RPMI8226 (cell line): ENCODE data around the gene CNNM4.

Experiments used
- DNase-seq: peaks from one replicate; pipeline ENCODE4 v3.0.0-alpha.2; 2015

CNNM4 gene

DNA sequence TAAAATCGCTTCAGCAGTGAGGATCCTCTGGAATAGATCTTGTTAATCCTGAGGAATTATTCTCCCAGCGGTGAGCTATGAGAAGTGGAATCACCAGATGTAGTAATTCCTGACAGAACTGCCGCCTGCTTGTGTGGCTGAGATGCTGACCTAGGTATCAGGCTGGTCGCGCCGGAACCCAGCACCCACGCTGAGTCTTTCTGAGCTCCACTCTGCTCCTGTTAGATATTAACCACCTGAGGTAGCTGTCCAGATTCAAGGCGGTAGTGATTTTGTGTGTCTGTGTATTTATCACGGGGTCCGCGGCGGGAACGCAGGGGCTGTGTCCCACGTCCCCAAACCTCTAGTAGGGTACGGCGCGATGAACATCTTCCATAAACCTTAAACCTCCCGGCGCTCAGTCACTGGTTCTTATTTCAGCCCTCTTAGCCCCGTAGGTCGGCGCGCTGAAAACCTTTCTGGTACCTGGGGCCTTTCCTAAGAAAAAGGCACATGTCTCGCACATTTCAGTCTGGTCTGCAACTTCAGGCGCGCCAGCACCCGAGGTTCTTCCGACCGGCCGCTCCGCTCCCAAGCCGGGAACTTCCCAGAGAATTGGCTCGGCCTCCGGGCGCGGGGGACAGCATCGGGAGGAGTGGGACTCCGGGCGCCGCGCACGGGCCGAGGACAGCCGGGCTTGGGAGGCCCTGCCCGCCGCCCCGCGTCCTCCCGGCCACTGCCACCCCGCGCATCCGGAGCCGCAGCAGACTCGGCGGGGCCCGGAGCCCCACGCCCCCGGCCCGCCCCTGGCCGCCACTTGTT is 54.8 kb downstream of the CNNM4 start:
- DNase-seq: peak; percentile 58

DNA sequence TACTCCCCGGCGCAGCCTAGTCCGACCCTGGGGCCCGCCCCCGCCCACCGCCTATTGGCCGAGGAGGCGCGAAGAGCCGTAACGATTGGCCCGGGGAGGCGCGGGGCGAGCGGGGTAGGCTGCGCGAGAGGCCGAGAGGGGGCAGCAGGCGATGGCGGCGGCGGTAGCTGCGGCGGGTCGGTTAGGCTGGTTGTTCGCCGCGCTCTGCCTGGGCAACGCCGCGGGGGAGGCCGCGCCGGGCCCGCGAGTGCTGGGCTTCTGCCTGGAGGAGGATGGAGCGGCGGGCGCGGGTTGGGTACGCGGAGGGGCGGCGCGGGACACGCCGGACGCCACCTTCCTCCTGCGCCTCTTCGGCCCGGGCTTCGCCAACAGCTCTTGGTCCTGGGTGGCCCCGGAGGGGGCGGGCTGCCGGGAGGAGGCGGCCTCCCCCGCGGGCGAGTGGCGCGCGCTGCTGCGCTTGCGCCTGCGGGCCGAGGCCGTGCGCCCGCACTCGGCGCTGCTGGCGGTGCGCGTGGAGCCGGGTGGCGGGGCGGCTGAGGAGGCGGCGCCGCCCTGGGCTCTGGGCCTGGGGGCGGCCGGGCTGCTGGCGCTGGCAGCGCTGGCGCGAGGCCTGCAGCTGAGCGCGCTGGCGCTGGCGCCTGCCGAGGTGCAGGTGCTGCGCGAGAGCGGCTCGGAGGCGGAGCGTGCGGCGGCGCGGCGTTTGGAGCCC is 55.6 kb downstream of the CNNM4 start, which contains the start of gene CNNM3:
CNNM3 (plus strand) TSS at position 142 of the 709 bp plus-strand sequence; CDS start at position 152, 10 bp downstream.
- peak; percentile 96 for DNase-seq

DNA sequence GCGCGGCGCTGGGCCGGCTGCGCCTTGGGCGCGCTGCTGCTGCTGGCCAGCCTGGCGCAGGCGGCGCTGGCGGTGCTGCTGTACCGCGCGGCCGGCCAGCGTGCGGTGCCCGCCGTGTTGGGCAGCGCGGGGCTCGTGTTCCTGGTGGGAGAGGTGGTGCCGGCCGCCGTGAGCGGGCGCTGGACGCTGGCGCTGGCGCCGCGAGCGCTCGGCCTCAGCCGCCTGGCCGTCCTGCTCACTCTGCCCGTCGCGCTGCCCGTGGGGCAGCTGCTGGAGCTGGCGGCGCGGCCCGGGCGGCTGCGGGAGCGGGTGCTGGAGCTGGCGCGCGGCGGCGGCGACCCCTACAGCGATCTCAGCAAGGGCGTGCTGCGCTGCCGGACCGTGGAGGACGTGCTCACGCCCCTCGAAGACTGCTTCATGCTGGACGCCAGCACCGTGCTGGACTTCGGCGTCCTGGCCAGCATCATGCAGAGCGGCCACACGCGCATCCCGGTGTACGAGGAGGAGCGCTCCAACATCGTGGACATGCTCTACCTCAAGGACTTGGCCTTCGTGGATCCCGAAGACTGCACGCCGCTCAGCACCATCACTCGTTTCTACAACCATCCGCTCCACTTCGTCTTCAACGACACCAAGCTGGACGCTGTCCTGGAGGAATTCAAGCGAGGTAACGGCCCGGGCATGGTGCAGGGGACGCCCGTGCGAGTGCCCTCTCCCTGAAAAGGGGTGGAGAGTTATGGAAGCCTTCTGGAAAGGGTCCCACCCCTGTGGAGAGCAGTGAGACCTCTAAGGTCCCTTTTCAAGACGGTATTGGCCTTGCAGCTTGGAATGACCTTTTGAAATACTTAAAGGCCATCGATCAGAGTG is 56.4 kb downstream of the CNNM4 start:
- DNase-seq: peak; percentile 26

DNA sequence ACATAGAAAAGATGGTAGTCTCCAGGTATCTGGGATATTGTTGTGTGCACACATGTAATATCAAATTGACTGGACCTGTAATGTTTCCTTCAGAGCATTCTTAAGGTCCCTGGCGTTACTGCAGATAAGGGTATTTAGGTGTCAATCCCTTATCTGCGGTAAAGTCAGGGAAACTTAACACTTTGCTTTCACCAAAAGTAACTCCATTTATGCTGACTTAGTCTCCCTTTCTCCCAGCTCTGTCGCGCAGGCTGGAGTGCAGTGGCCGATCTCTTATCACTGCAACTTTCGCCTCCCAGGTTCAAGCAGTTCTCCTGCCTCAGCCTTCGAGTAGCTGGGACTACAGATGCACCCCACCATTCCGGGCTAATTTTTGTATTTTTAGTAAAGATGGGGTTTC is 57.2 kb downstream of the CNNM4 start:
- no peak for DNase-seq

DNA sequence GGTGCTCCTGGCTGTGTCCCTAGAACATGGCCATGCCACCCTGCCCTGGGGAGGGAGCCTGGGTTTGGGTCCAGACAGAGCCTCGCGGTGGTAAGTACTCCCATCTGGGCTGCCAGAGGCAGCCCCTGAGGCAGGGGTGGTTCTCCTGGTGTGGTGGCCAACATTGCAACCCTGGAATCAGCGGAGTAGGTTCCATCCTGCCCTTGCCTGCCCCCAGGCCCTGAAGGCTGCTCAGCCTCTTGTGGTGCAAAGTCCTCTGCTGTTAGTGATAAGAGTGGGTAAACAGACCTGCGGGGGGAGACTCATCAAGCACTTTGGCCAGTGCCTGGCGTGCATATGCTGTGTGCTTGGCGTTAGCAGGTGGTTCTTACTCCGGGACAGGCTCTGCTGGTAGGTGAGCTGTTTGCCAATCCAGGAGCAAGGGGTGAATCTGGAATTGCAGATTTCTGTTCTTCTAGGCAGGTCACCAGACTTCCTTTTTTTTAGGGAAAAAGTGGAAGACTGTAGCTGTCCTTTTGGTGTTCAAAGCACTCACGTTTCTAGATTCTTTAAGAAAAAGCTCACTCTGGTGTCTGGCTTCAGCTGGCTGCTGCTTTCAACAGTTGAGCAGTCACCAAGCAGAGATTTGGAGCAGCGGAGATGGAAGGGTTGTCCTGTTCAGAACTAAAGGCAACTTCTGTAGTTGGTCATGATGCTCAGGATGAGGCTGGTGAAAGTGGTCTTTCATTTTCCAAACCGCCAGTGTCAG is 58.6 kb downstream of the CNNM4 start:
- DNase-seq: no peak

DNA sequence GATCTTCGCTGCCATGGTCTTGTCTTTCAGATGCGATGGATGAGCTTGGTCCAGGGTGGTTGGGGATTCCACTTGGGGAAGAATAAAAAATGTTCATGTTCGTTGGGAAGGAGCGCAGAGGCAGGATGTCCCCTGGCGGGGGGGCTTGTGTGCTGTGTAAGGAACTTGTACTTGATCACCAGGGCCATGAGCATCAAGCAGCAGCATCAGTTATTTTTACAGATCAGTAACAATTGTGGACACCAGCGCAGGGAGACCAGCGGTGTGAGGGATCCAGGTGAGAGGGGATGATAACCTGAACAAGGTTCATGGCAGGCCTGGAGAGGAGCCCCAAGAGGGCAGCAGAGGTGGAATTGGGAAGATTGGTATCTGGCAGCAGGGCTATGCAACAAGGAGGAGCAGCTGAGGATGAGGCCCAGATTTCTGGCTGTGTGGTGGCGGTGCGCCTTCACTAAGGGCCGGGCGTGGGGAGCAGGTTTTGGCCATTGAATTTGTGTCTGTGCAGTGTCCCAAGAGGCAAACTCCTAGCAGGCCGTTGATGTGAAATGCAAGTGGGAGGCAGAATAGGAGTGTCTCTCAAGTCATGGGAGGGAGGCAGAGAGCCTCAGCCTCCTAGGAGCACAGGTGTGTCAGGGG is 59.3 kb downstream of the CNNM4 start:
- DNase-seq: no peak

DNA sequence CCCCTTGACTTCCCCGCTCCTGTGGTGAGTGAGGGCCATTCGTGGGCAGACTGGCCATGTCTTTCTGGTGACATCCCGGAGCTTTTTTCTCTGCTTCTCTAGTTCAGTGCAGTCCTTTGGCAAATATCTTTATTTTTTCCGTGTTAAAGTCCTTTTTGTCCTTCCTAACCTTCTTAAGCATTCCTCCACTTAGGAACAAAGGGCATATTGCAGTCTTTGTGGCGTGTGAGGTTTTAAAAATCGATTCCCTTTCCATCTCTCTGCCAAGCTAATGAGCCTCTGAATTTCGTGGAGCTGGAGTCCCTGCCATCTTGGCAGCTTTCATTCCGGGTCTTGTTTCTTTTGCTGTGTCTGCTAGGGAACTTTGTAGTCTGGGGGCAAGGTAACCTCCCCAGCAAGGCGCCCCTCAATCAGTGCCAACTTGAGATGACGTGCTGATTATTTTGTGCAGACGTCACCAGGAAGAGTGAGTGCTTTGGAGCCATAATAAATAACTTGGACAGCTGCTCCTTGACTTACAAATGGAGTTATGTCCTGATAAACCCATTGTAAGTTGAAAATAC is 60.5 kb downstream of the CNNM4 start:
- DNase-seq: no peak

DNA sequence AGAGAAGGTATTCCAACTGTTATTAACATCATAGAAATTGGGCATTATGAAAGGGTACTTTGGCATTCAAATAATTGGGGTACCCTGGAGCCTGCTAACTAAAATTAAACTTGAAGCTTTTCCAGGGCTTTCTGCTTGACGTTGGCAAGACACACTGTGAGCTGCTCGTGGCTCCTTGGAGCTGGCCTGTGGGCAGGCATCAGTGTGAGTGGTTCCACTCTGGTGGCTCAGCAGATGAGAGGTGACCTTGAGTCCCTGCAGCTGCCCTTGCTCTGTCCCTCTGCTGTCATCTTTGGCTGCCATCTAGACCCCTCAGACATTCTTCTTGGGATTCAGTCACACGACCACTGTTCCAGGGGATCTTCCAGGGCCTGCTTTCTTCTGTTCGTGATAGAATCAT is 62.1 kb downstream of the CNNM4 start:
- DNase-seq: no peak

DNA sequence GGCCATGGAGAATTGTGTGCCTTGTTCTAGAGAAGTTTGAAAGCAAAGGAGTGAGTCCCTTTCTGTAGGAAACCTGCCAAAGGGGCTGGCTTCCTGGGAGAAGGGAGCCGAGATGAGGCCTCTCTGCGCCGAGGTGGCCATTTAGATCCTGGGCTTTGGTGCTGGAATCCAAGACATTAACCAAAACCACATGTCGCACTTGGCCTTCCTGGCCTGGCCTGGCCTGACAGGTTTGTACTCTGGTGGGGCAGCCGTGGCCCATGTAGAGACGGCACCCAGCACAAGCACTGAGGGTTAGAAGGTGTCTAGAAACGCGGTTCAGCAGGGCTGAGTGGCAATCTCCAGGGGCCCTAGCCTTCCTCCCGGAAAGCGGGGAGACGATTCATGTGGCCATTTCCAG is 62.5 kb downstream of the CNNM4 start:
- no peak for DNase-seq

DNA sequence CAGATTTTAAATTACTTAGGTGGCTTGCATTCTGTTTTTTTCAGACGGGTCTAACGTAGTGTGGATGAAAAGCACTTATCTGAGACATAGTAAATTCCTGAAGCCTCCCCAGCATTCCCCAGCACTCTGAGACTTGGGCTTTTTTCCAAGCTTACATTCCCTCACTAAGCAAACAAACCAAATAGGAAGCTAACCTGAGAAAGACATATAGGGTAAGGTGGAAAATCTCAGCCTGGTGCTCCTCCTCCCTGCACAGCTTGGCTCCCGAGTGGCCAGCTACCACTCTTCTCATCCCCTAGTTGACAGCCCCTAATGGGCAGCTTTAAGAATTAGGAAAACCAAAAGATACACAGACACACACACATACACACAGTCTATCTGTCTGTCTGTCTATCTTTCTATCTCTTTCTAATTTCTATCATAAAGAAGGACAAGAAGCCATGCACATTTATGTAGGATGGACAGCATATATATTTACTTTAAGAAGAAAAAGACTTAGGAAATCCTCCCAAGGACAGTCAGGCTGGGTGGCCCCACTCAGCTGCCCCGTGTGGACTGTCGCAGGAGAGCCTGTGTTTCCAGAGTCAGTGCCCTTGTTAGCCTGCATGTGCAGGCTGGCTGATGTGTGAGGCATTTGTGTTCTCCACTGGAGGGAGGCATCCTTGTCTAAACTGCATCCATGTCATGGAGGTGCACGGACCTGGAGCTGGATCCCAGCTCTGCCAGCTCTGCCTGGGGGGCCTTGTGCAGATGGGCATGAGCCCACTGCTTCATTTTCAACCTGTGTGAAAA is 63.6 kb downstream of the CNNM4 start:
- no peak for DNase-seq

DNA sequence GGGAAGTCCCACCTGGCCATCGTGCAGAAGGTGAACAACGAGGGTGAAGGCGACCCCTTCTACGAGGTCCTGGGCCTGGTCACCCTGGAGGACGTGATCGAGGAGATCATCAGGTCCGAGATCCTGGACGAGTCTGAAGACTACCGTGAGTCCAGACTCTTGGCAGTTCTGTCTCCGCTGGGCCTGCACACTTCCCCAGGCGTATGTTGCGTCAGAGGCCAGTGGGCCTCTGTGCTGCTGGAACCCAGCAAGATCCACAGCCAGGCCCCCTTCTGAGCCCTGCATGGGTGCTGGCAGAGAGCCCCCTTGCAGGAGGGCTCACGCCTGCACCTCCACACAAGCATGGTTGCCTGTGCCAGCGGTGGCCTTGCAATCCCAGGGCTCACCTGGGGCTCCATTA is 64.4 kb downstream of the CNNM4 start:
- DNase-seq: no peak

DNA sequence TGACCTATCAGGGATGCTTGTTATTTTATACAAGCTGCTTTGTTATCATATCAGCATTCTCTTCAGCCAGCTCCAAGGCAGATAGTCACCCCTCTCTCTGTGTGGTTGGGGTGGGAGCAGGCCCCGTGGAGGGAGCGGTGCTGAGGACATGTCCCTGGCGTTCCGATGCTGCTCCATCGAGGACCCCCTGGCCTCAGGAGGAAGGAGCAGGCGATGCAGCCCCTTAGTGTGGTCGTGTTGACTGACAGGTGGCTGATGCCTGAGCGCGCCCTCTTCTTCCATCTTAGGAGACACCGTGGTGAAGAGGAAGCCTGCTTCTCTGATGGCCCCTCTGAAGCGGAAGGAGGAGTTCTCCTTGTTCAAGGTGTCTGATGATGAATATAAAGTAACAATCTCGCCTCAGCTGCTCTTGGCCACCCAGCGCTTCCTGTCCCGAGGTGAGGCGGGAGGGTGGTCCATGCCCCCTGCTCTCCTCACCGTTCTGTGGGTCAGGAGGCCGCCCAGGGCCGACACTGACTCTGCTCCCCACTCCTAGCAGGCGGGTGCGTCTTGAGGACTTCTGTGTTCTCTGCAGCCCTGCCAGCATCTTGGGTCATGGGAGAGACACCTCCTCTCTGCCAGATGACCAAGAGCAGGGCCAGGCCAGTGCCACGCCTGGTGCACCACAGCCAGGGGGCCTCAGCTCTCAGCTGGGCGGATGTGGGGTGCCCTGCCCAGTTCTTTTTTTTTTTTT is 66.0 kb downstream of the CNNM4 start:
- DNase-seq: no peak

DNA sequence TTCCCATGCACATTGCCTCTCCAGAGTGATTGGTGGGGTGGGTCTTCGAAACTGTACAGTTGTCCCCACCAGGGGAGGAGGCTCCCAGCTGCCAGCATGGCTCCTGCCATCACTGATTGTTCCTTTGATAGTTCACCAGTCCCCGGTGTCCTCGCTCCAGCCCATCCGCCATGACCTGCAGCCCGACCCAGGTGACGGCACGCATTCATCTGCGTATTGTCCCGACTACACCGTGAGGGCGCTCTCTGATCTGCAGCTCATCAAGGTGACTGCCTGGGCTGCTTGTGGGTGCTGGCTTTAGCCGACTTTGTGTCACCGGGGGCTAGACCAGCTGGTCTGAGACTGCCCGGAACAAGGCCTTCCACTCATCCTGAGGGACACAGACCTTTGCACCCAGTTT is 67.7 kb downstream of the CNNM4 start:
- DNase-seq: no peak

DNA sequence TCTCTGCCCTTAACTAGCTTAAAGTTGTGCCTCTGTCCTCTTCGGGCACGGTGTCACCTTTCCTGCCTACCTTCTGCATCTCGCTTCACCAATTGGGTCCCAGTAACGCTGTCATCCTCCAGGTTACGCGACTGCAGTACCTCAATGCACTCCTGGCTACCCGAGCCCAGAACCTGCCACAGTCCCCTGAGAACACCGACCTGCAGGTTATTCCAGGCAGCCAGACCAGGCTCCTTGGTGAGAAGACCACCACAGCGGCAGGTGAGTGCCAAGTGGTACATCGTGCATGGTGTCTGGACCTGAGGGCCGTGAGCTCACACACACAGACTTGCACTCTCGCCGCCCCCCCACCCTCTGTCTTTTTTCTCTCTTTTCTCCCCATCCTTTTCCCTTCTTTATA is 68.2 kb downstream of the CNNM4 start:
- DNase-seq: no peak

DNA sequence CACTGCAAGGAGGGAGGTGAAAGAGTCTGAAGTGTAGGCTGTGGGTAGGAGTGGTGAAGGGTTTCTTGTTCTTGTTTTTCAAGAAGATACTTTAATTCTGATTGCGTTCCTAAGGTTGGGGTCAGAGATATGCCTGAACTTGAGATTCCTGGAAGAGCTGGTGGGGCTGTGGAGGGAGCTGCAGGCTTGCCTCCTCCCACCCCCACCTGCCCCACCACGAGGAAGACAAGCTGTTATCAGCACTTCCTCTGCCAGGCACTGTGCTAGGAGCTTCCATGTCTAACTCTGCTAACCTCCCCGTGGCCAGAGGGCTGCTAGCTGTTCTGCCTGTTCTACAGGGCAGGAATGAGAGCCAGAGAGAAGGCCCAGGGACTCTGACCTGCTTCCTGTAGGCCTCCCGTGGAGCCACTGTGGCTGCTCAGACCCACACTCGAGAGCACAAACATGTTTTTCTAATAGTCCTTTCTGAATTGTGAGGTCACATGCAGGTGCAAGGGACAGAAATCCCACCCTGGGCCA is 69.4 kb downstream of the CNNM4 start:
- no peak for DNase-seq

DNA sequence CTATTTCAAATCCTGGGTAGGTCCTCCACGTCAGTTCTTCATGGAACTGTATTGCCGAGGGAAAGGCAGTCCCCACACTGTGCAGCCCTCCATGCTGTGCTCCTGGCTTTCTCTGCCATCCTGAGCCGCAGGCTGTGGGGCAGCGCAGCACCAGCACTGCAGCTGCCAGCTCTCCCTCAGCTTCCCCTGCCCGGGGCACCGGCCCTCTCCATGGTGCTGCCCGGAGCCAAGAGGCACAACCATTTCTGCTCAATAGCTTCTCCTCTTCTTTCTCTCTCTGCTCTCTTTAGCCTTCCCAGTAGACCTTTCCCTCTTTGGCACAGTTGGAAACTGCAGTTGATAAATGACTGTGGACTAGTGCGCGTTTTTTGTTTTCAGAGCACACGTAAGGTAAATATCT is 71.0 kb downstream of the CNNM4 start:
- no peak for DNase-seq

DNA sequence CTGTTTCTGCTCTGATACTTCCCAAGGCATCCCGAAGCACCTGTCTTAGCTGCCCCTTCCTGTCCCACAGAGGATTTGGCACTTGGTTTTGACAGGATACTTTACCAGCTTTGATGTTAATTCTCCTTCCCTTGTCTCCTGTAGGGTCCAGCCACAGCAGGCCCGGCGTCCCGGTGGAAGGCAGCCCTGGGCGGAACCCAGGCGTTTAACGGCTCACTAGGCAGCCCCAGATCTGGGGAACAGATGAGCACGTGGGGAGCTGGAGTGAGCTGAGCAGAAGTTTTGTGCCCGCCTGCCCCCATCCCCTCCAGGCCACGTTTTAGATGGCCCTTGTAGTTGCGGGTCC is 71.7 kb downstream of the CNNM4 start:
- no peak for DNase-seq

DNA sequence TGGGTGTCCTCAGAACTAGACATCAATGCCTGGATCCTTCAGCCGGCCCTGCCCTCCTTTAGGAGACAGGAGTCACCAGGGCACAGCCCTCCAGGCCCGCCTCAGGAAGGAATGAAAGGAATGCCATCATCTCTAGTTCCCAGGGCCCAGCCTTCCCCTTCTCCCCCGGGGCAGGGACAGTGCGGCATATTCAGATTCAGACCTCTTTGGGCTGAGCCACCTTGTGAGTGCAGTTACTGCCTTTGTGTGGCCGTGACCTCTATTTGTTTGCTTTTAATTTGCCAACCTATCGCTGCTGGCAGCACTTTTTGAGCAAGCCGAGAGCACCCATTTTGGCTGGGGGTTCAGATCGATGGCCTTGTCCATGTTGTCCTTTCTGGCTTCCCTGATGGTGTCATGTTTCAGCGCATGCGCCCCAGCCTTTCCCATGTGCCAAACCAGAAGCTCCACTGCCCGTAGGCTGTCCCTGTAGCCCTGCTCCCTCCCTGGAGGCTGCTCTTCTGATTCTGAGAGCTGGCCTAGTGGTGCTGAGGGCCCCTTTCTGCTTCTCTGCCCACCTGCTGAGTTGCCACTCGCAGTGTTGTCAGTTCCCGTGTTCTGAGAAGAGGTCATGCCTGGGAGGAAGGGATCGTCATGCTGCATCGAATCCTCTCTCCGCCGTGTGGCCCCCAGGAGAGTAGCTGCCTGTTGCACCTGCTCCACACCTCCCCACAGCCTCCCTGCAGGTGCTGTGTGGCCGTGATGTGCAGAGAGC is 72.2 kb downstream of the CNNM4 start:
- no peak for DNase-seq

DNA sequence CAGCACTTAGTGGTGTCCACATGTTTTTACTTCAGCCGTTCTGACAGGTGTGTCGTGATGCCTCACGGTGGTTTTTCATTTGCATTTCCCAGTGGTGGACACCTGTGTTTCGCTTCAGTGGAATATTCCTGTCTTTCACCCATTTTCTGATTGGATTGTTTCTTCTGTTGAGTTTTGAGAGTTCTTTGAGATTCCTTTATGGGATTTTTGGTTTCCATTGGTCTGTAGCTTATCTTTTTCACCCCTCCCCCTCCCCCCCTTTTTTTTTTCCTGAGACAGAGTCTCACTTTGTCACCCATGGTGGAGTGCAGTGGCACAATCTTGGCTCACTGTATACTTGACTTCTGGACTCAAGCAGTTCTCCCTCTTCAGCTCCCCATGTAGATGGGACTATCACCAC is 75.1 kb downstream of the CNNM4 start:
- DNase-seq: no peak
